Esophagus mucosa (tissue), 1 donor: ENCODE results near the gene PRKCZ. TPM values are rescaled to one million over a fixed set of nuclear protein-coding genes. Genes with fewer than 3 reads are reported as not detected.
A peak's percentile ranks its signal among the peaks of the same experiment; 100 is the strongest.
"Not testable (repeated sequence)": the region's sequence is repeated elsewhere in the genome, so short reads cannot be mapped to it uniquely, and the experiment has no call there.

Source experiments
- ATAC-seq: fragments of 200-7000 bp; cut with Tn5 transposase; one replicate; pipeline ENCODE4 v1.9.1; 2020
- total RNA-seq: library from RNA; stranded (reverse); gene quantifications from one replicate; pipeline ENCODE4 v1.2.4, GENCODE V29; 2023
- donor health status: DM: yes; HTN: yes; CAD: no.

PRKCZ gene
- total RNA-seq, 1 donor from 2014 or later: 21.3 TPM

- ATAC-seq: no peak
Measured at GRCh38 chr1:2137257-2138121, 87.3 kb downstream of the PRKCZ start.

GRCh38 chr1:2139156-2139555 is 88.9 kb downstream of the PRKCZ start:
- ATAC-seq: not testable (repeated sequence)

GRCh38 chr1:2141025-2141424 is 90.8 kb downstream of the PRKCZ start:
- ATAC-seq: no peak

- ATAC-seq: peak; percentile 7
Measured at GRCh38 chr1:2143814-2144500, 93.7 kb downstream of the PRKCZ start.

- no peak for ATAC-seq
Measured at GRCh38 chr1:2144501-2145090, 94.4 kb downstream of the PRKCZ start.

- peak; percentile 28 for ATAC-seq
Measured at GRCh38 chr1:2145946-2146835, 96.0 kb downstream of the PRKCZ start.

GRCh38 chr1:2146836-2147517 is 96.8 kb downstream of the PRKCZ start:
- ATAC-seq: no peak

GRCh38 chr1:2147869-2148268 is 97.7 kb downstream of the PRKCZ start:
- not testable (repeated sequence) for ATAC-seq

GRCh38 chr1:2148691-2149090 is 98.5 kb downstream of the PRKCZ start:
- ATAC-seq: no peak

- ATAC-seq: no peak
Measured at GRCh38 chr1:2150801-2151200, 100.6 kb downstream of the PRKCZ start.

GRCh38 chr1:2151252-2151651 is 101.0 kb downstream of the PRKCZ start:
- peak; percentile 39 for ATAC-seq

GRCh38 chr1:2151911-2152310 is 101.7 kb downstream of the PRKCZ start:
- ATAC-seq: peak; percentile 62

- peak; percentile 68 for ATAC-seq
Measured at GRCh38 chr1:2152954-2153353, 102.7 kb downstream of the PRKCZ start.

- ATAC-seq: no peak
Measured at GRCh38 chr1:2154022-2154421, 103.8 kb downstream of the PRKCZ start.

GRCh38 chr1:2155147-2155598 is 105.0 kb downstream of the PRKCZ start:
- no peak for ATAC-seq

GRCh38 chr1:2155788-2156187 is 105.6 kb downstream of the PRKCZ start:
- no peak for ATAC-seq

- ATAC-seq: no peak
Measured at GRCh38 chr1:2156866-2157265, 106.7 kb downstream of the PRKCZ start.

GRCh38 chr1:2157856-2158255 is 107.6 kb downstream of the PRKCZ start:
- no peak for ATAC-seq

- no peak for ATAC-seq
Measured at GRCh38 chr1:2158272-2158671, 108.1 kb downstream of the PRKCZ start.

GRCh38 chr1:2159124-2159523 is 108.9 kb downstream of the PRKCZ start:
- ATAC-seq: no peak

GRCh38 chr1:2160451-2161300 is 110.5 kb downstream of the PRKCZ start:
- peak; percentile 39 for ATAC-seq
